CD14-positive monocyte (primary cell): ENCODE data around the gene RBP5. TPM values are rescaled to one million over a fixed set of nuclear protein-coding genes. Genes with fewer than 3 reads are reported as not detected.

Experiments used
- DNase-seq, 3 donors: peaks; one replicate each; pipeline ENCODE4 v3.0.0-alpha.2; 2011 to 2022
- H2AFZ ChIP-seq: 2 replicates; pipeline ENCODE4 v1.6.0; 2012; ENCODE audit warnings: mild to moderate bottlenecking, low read depth, low read length, inconsistent platforms; ENCODE audit not compliant: insufficient read depth, poor library complexity, severe bottlenecking
- H3K27ac ChIP-seq, 2 donors: 1 replicate in 1 of 2; 2 replicates in 1 of 2; pipeline ENCODE4 v1.5.1; 2012 to 2013; ENCODE audit warnings: low read length in 2 of 2, control low read depth in 1 of 2, inconsistent platforms in 1 of 2, low read depth in 1 of 2, mild to moderate bottlenecking in 1 of 2
- H3K27me3 ChIP-seq, 2 donors: one replicate each; pipeline versions ENCODE4 v1.6.0 to v1.6.1; 2011 to 2013; ENCODE audit warnings: low read length in 2 of 2; ENCODE audit not compliant: control insufficient read depth in 2 of 2, insufficient read depth in 2 of 2
- H3K36me3 ChIP-seq, 2 donors: replicated peaks in 1 of 2; 1 replicate in 1 of 2; 2 replicates in 1 of 2; pipeline versions ENCODE4 v1.5.1 to v1.6.1; 2012 to 2013; ENCODE audit warnings: low read length in 2 of 2, control low read depth in 1 of 2, inconsistent platforms in 1 of 2, mild to moderate bottlenecking in 1 of 2; ENCODE audit not compliant: insufficient read depth in 2 of 2, control insufficient read depth in 1 of 2
- H3K4me1 ChIP-seq, 2 donors: 1 replicate in 1 of 2; 2 replicates in 1 of 2; pipeline versions ENCODE4 v1.5.1 to v1.6.1; 2012 to 2013; ENCODE audit warnings: low read length in 2 of 2, control low read depth in 1 of 2, inconsistent platforms in 1 of 2, mild to moderate bottlenecking in 1 of 2, moderate library complexity in 1 of 2; ENCODE audit not compliant: insufficient read depth in 2 of 2, control insufficient read depth in 1 of 2
- H3K4me2 ChIP-seq: replicated peaks from 2 replicates; pipeline ENCODE3; 2012; ENCODE audit warnings: low read length, moderate library complexity, mild to moderate bottlenecking; ENCODE audit not compliant: poor library complexity, severe bottlenecking; ENCODE audit errors: extremely low read depth
- H3K4me3 ChIP-seq, 3 experiments: fragments of 200-600 bp in 1 of 3; sonication (generic) in 1 of 3; replicated peaks in 1 of 3; 1 replicate in 2 of 3; 2 replicates in 1 of 3; pipeline ENCODE4 v1.5.1; 2011 to 2013; ENCODE audit warnings: low read length in 3 of 3, mild to moderate bottlenecking in 3 of 3, control low read depth in 2 of 3, low read depth in 2 of 3, inconsistent platforms in 1 of 3, moderate library complexity in 1 of 3
- H3K79me2 ChIP-seq: 2 replicates; pipeline ENCODE4 v1.6.0; 2012; ENCODE audit warnings: mild to moderate bottlenecking, control low read depth, inconsistent platforms, low read length, moderate library complexity; ENCODE audit not compliant: insufficient read depth
- H3K9ac ChIP-seq: 2 replicates; pipeline ENCODE4 v1.6.0; 2017; ENCODE audit warnings: low read length, mild to moderate bottlenecking; ENCODE audit not compliant: insufficient read depth, poor library complexity, severe bottlenecking
- H3K9me3 ChIP-seq, 2 donors: replicated peaks in 1 of 2; 1 replicate in 1 of 2; 2 replicates in 1 of 2; pipeline versions ENCODE4 v1.5.1 to v1.6.1; 2012 to 2013; ENCODE audit warnings: low read length in 2 of 2, control low read depth in 1 of 2; ENCODE audit not compliant: control insufficient read depth in 1 of 2, insufficient read depth in 1 of 2
- H4K20me1 ChIP-seq: 2 replicates; pipeline ENCODE4 v1.6.0; 2012; ENCODE audit warnings: mild to moderate bottlenecking, low read length, control low read depth, moderate library complexity; ENCODE audit not compliant: insufficient read depth
- H3K27ac Mint-ChIP-seq, 7 donors: one replicate each; pipeline ENCODE4 v1.8.0; 2020; ENCODE audit warnings: mild to moderate bottlenecking in 7 of 7, mixed read lengths in 7 of 7, moderate library complexity in 6 of 7, inconsistent platforms in 2 of 7
- H3K27me3 Mint-ChIP-seq, 3 donors: one replicate each; pipeline ENCODE4 v1.8.0; 2021 to 2022; ENCODE audit warnings: low read depth in 3 of 3, mild to moderate bottlenecking in 3 of 3, mixed read lengths in 3 of 3, moderate library complexity in 3 of 3, inconsistent platforms in 1 of 3
- H3K36me3 Mint-ChIP-seq, 2 donors: one replicate each; pipeline ENCODE4 v1.8.0; 2020; ENCODE audit warnings: mixed read lengths in 2 of 2, inconsistent platforms in 1 of 2, mild to moderate bottlenecking in 1 of 2
- H3K4me1 Mint-ChIP-seq: one replicate; pipeline ENCODE4 v1.8.0; 2020; ENCODE audit warnings: mild to moderate bottlenecking, mixed read lengths
- H3K4me3 Mint-ChIP-seq, 2 donors: one replicate each; pipeline ENCODE4 v1.8.0; 2020; ENCODE audit warnings: mild to moderate bottlenecking in 2 of 2, mixed read lengths in 2 of 2, moderate library complexity in 1 of 2
- H3K9me3 Mint-ChIP-seq, 7 donors: one replicate each; pipeline ENCODE4 v1.8.0; 2020 to 2022; ENCODE audit warnings: mixed read lengths in 7 of 7, mild to moderate bottlenecking in 6 of 7, moderate library complexity in 6 of 7, inconsistent platforms in 2 of 7
- CTCF ChIP-seq: fragments of 200-600 bp; IDR thresholded peaks from one replicate; pipeline ENCODE4 v1.8.0; 2022; ENCODE audit warnings: antibody characterized with exemption, mild to moderate bottlenecking
- WGBS: methylation state at CpG from one replicate; pipeline ENCODE4 v1.1.5; 2013; ENCODE audit warnings: missing lambda C conversion rate; ENCODE audit not compliant: insufficient coverage; 5-methylcytosine and 5-hydroxymethylcytosine counted together
- intact Hi-C, 2 donors: fragments of 100-400 bp; cut with micrococcal nuclease; formaldehyde crosslinking; loops; one replicate each; pipeline versions ENCODE4 v1.15.0 to v1.15.1; 2023
- polyA plus RNA-seq, 3 donors: library from polyadenylated mRNA; depleted of rRNA in 1 of 3; unstranded in 2 of 3; stranded (reverse) in 1 of 3; fragments of 300-500 nt in 2 of 3; fragments of >200 nt in 1 of 3; fragmentation: Illumina TruSeq in 2 of 3; gene quantifications; 1 replicate in 2 of 3; 2 replicates in 1 of 3; pipeline ENCODE4 v1.2.3, GENCODE V29; 2012 to 2021

Gene RBP5
- polyA plus RNA-seq, 3 donors, result not detected

DNA sequence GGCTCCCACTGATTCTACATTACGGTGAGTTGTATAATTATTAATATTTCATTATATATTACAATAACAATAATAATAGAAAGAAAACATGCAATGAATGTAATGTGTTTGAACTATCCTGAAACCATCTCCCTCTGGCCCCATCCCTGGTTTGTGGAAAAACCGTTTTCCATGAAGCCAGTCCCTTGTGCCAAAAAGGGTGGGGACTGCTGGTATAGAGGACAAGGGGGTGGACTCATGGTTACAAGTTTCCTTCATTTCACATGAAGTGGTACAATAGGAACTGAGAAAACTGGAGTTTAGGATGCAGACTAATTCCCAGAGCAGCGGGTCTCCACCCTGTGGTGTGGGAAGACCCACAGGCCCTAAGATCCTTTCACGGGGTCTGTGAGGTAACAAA, 16.6 kb downstream of the RBP5 start:
- Mint-ChIP-seq H3K27ac (no peak overlapping the region), H3K4me1 (peaks cover 29% of the 10 kb centered on the region), H3K9me3 (peaks cover 3 to 9% (median 6%) of the 10 kb centered on the region in 7 donors), H3K36me3 (peaks cover 35 to 38% of the 10 kb centered on the region in 2 donors), H3K4me3 (no peak overlapping the region), H3K27me3 (peaks cover 0 to 2% (median 0%) of the 10 kb centered on the region in 3 donors)
- no peaks in the 10 kb centered on the region for H3K27me3 ChIP-seq
- no peak for DNase-seq
- no peak overlapping the region for H3K4me2 ChIP-seq
- no peak overlapping the region for H3K9ac ChIP-seq
- H3K4me1 ChIP-seq, result peaks cover 18 to 19% of the 10 kb centered on the region in 2 donors
- H3K9me3 ChIP-seq, result no peaks in the 10 kb centered on the region
- no peaks in the 10 kb centered on the region for H4K20me1 ChIP-seq
- WGBS, result no CpG with 5 or more reads among the region's 4 CpGs
- intact Hi-C loops, result loop anchor here (5.0 to 10.0 kb wide), 3 partner anchors 87 to 245 kb away; partner anchors contain the start of gene TPI1 (in 1 of the 2)
- H3K79me2 ChIP-seq, result peaks cover 7% of the 10 kb centered on the region
- H3K4me3 ChIP-seq, result no peak overlapping the region
- no peak overlapping the region for H2AFZ ChIP-seq
- TF ChIP-seq CTCF, result no peak
- no peak overlapping the region for H3K27ac ChIP-seq
- H3K36me3 ChIP-seq, result peaks cover 0 to 7% of the 10 kb centered on the region in 2 donors

DNA sequence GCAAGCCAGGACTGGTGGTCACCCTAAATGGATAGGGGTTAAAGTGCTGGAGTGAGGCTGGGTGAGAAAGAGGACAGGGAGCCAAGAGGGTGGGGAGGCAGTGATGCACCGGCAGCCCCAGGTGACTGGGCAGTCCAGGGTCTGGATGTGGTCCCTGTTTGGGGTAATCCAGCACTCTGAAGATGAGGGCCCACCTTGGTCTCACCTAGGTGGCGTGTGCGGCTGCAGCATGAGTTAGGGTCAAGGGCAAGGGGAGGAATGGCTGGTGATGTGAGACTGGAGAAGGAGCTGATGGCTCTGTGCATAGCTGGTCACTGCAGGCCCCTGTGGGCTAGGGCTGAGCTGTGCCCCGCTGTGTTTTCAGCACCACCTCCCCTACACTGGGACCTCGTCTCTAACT, 18.0 kb downstream of the RBP5 start:
- peaks cover 2 to 16% (median 12%) of the 10 kb centered on the region in 7 donors for H3K9me3 Mint-ChIP-seq
- peak overlapping the region in 1 of 7 donors; percentile 70 for H3K27ac Mint-ChIP-seq
- 100% methylated on average over 2 of the region's 5 CpGs for WGBS
- Histone ChIP-seq H3K9ac (no peak overlapping the region), H3K36me3 (peaks cover 0 to 12% of the 10 kb centered on the region in 2 donors), H3K27ac (no peak overlapping the region), H4K20me1 (no peaks in the 10 kb centered on the region), H3K9me3 (peaks cover 0 to 5% of the 10 kb centered on the region in 2 donors), H3K79me2 (peaks cover 21% of the 10 kb centered on the region), H3K27me3 (no peaks in the 10 kb centered on the region), H3K4me1 (peaks cover 18 to 19% of the 10 kb centered on the region in 2 donors), H3K4me3 (no peak overlapping the region), H2AFZ (no peak overlapping the region), H3K4me2 (no peak overlapping the region)
- peaks cover 34% of the 10 kb centered on the region for H3K4me1 Mint-ChIP-seq
- peaks cover 31 to 36% of the 10 kb centered on the region in 2 donors for H3K36me3 Mint-ChIP-seq
- DNase-seq, result no peak
- H3K27me3 Mint-ChIP-seq, result peaks cover 0 to 2% (median 0%) of the 10 kb centered on the region in 3 donors
- no peak for TF ChIP-seq CTCF
- intact Hi-C loops, result loop anchor here (5.0 to 10.0 kb wide), 3 partner anchors 86 to 243 kb away; partner anchors contain the start of gene TPI1 (in 1 of the 2)
- H3K4me3 Mint-ChIP-seq, result no peak overlapping the region
